Stimulated activated CD8-positive, alpha-beta memory T cell treated with anti-CD3 and anti-CD28 coated beads, Interleukin-12 subunit alpha, Interleukin-12 subunit beta, amount 100 ng/mL, for 24 hours (primary cell): ENCODE data around the gene SREBF2.

ENCODE experiments used
- DNase-seq: peaks from one replicate; pipeline ENCODE4 v3.0.0-alpha.2; 2020; ENCODE audit errors: extremely low read depth

The SREBF2 gene

GRCh38 chr22:41922328-41922727 is 89.4 kb downstream of the SREBF2 start:
- no peak for DNase-seq

- no peak for DNase-seq
Measured at GRCh38 chr22:41922940-41923594, 90.2 kb downstream of the SREBF2 start.

- no peak for DNase-seq
Measured at GRCh38 chr22:41923595-41924276, 90.8 kb downstream of the SREBF2 start.

- peak; percentile 42 for DNase-seq
Measured at GRCh38 chr22:41925783-41926460, 93.0 kb downstream of the SREBF2 start.

GRCh38 chr22:41927813-41928212 is 94.9 kb downstream of the SREBF2 start:
- DNase-seq = no peak

GRCh38 chr22:41928593-41929417 is 95.9 kb downstream of the SREBF2 start:
- DNase-seq = no peak

- no peak for DNase-seq
Measured at GRCh38 chr22:41929418-41929810, 96.5 kb downstream of the SREBF2 start.

GRCh38 chr22:41931701-41932269 is 98.9 kb downstream of the SREBF2 start:
- no peak for DNase-seq

GRCh38 chr22:41932353-41932752 is 99.4 kb downstream of the SREBF2 start:
- DNase-seq = no peak

GRCh38 chr22:41933411-41934177 is 100.7 kb downstream of the SREBF2 start:
- no peak for DNase-seq

- DNase-seq = no peak
Measured at GRCh38 chr22:41934284-41935014, 101.5 kb downstream of the SREBF2 start.

GRCh38 chr22:41935015-41935351 is 102.1 kb downstream of the SREBF2 start:
- DNase-seq = no peak

- DNase-seq = no peak
Measured at GRCh38 chr22:41935509-41935908, 102.6 kb downstream of the SREBF2 start.

GRCh38 chr22:41936894-41937169 is 103.9 kb downstream of the SREBF2 start:
- DNase-seq = no peak

- DNase-seq = peak; percentile 79
Measured at GRCh38 chr22:41939981-41940831, 107.3 kb downstream of the SREBF2 start.

- peak; percentile 63 for DNase-seq
Measured at GRCh38 chr22:41940832-41941765, 108.2 kb downstream of the SREBF2 start.

- no peak for DNase-seq
Measured at GRCh38 chr22:41943661-41944209, 110.8 kb downstream of the SREBF2 start.
